GM18858 (cell line): ENCODE data around the gene THEMIS2.
"Not testable (repeated sequence)": the region's sequence is repeated elsewhere in the genome, so short reads cannot be mapped to it uniquely, and the experiment has no call there.

Experiments
- ATAC-seq: cut with Tn5 transposase; IDR thresholded peaks from one replicate; pipeline ENCODE4 v1.9.1; 2021; ENCODE audit not compliant: unreplicated experiment

THEMIS2 gene

DNA sequence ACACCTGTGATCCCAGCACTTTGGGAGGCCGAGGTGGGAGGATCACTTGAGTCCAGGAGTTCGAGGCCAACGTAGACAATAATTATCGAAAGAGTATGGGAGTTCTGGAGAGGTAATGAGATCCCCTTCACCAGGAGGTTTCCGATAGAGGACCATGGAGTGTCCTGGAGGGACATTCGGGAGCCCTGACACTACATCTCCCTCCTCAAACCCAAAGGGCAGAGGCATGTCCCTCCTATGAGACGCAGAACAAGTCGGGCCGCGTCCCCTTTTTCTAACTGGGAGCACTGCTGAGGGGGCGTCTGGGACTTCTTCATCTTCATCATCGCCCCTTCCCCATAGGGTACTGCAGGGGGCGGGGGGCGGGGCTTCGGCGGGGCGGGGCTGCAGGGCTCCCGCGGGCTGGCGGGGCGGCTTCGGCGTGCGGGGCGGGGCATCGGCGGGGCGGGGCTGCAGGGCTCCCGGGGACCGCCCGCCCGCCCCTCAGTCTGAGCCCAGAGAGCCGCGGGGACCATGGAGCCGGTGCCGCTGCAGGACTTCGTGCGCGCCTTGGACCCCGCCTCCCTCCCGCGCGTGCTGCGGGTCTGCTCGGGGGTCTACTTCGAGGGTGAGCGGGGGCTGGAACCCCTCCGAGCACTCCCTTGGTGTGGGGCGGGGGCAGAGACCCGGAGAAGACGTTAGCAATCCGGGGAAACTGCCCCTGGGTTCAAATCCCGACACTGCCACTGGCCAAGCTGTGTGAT, at the start of gene THEMIS2:
Gene THEMIS2 (plus strand): TSS at position 486 of the 743 bp plus-strand sequence. CDS start 28 bp downstream, at position 514.
- no peak for ATAC-seq

- ATAC-seq: no peak
Measured at GRCh38 chr1:27823784-27824183, 48.6 kb upstream of the THEMIS2 start.

GRCh38 chr1:27824411-27824810, 47.9 kb upstream of the THEMIS2 start:
- ATAC-seq: no peak

GRCh38 chr1:27829339-27829960, 42.9 kb upstream of the THEMIS2 start:
- not testable (repeated sequence) for ATAC-seq

DNA sequence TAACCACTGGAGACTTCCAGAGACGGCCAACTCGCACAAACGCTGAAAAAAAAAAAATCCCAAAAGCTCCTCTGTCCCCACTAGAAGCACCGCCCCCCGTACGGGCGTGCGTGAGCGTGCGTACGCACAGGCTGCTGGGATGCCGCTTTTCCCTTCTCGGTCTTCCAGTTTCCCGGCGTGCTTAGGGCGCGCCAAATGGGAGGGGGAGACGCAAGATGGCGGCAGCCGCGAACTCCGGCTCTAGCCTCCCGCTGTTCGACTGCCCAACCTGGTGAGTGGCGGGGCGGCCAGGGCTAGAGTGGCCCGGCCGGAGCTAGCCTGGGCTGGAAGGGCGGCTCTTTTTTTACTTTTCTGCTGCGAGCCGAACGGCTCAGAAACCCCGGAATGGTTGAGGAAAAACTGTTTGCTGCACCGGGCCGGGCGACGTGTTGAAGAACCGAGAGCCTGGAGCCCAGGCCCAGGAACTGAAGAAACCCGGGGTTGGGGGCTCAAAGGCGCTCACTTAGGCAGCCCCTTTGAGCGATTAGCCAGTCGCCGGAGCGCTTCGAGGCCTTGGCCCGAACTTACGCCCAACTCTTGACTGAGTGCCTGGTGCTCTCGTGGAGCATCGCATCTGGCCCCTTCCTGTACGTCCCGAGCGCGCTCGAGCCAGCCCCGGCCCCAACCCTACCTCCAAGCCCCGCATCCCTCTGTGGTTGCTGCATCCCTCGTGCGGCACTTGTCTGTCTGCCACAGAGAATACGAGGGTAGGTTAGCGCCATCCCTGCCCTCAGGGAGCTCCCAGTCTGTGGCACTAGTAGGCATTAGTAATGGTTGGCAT, 41.5 kb upstream of the THEMIS2 start, which contains the start of gene PPP1R8:
Gene PPP1R8 (plus strand): TSS at position 162 of the 820 bp plus-strand sequence. CDS start 54 bp downstream, at position 216.
- ATAC-seq: peak; percentile 82

- no peak for ATAC-seq
Measured at GRCh38 chr1:27831568-27832410, 40.6 kb upstream of the THEMIS2 start.

- ATAC-seq: no peak
Measured at GRCh38 chr1:27832762-27833161, 39.6 kb upstream of the THEMIS2 start.

DNA sequence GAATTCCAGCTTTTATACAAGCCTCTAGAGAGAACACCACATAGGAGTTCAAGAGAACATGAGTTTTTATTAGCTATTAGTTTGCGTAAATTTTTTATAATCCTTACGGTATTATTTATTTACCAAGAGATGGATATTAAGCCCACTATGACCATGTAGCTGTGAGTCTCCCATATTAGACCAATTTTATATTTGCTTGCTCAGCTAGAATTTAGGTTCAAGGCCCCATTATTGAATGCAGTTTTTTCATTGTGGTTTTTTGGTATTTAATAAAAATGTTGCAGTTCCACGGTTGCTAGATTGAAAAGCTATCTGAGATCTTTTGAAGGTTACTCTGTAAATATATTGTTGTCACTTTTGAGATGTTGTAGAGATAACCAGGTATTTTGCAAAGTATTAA, 38.9 kb upstream of the THEMIS2 start:
- no peak for ATAC-seq

DNA sequence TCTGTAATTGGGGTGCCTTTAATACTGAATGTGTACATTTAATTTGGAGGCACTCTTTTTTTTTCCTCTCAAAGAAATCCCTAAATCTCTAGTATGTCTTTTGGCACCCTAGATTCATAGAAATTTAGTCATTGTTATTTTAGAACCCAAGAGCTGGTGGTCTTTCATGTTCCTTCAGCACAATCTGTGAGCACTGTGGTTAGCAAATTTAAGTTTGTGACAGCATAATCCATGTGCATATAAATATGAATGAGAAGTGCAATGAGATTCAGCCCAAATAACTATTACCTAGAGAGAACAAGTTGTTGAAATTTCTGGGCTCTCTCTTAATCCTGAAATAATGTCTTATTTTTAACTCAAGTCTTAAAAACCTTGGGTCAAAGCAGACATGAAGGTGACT, 37.3 kb upstream of the THEMIS2 start:
- no peak for ATAC-seq

DNA sequence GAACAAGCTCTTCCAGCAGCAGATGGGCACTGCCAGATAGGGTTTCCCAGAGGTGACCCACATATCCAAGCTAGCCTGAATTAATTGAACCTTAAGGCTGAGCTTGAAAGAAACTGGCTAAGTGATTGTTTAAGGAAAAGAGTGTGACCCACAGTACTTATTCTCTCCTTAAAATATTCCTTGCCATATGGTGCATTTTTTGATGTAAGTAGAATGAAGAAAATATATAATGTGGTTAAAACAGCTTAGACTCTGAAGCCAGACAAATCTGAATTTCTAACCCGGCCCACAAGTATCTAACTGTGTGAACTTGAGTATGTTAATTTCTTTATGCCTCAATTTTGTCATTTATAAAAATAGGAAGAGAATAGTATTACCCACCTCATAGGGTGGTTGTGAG, 36.8 kb upstream of the THEMIS2 start:
- ATAC-seq: no peak

DNA sequence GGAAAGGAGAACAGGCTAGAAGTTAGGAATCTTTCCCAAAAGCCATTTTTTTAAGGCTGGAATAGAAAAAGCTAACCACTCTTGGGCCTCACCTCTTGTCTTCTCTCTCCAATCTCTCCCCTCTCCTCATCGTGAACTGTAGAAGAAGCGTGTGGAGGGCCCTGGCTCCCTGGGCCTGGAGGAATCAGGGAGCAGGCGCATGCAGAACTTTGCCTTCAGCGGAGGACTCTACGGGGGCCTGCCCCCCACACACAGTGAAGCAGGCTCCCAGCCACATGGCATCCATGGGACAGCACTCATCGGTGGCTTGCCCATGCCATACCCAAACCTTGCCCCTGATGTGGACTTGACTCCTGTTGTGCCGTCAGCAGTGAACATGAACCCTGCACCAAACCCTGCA, 22.4 kb upstream of the THEMIS2 start:
- ATAC-seq: no peak

DNA sequence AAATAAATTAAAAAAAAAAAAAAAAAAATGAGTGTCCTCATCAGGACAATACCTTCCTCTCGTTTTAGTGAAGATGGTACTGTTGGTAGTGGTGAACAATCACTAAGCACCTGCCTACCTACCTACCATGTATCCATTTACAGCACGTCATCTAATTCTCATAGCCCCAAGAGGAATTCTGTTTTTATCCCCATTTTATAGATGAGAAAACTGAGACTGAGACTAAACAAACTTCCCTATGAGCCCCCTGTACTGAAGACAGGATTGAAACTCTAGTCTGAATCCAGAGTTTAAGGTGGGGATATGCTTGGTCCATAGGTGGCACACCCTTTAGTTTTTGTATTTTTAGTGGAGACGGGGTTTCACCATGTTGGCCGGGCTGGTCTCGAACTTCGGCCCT, 17.3 kb upstream of the THEMIS2 start:
- no peak for ATAC-seq

- ATAC-seq: no peak
Measured at GRCh38 chr1:27856561-27857343, 15.6 kb upstream of the THEMIS2 start.

GRCh38 chr1:27857552-27857951, 14.8 kb upstream of the THEMIS2 start:
- not testable (repeated sequence) for ATAC-seq

GRCh38 chr1:27858072-27858948, 14.0 kb upstream of the THEMIS2 start:
- ATAC-seq: no peak

GRCh38 chr1:27858949-27859576, 13.3 kb upstream of the THEMIS2 start:
- ATAC-seq: no peak

DNA sequence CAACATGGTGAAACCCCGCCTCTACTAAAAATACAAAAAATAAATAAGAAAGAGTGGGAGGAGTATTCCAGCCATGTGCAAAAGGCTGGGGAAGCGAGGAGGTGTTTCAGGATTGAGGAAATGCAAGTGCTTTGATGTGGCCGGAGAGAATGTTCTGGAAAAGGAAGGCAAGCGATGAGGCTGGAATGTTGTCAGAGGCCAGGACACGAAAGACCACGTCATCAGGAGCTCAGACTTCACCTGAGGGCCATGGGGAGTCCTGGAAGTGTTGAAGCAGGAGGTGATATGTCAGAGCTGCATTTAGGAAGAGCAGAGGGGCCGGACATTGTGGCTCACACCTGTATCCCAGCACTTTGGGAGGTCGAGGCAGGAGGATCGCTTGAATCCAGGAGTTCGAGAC, 10.9 kb upstream of the THEMIS2 start:
- no peak for ATAC-seq

- ATAC-seq: no peak
Measured at GRCh38 chr1:27862004-27862403, 10.3 kb upstream of the THEMIS2 start.
